ENCODE data around the gene CIAO2B.

- TF ChIP-seq CTCF (IDR thresholded peaks at IDR 0.05): no peak
- no peak for TF ChIP-seq POLR2A (IDR thresholded peaks at IDR 0.05)
These were observed 43.4 kb downstream of the CIAO2B start for GRCh38 chr16:66890799-66891198.
